ENCODE results near the gene CASZ1.

- TF ChIP-seq CBFB (IDR thresholded peaks at IDR 0.05; ENCODE audit: low read depth), result no peak
- no peak for TF ChIP-seq DPF2 (IDR thresholded peaks at IDR 0.05)
- TF ChIP-seq BHLHE40 (IDR thresholded peaks at IDR 0.05; ENCODE audit: borderline replicate concordance in 1 of 2, low read depth in 2 of 2, low read length in 1 of 2), result no peak
- TF ChIP-seq POLR2A (IDR thresholded peaks at IDR 0.05; ENCODE audit: low read depth, low read length), result no peak
- TF ChIP-seq MAX (IDR thresholded peaks at IDR 0.05; ENCODE audit: low read depth, low read length), result no peak
- TF ChIP-seq JUND (IDR thresholded peaks at IDR 0.05; ENCODE audit: low read depth, low read length), result no peak
Measured at GRCh38 chr1:10744029-10744428, 52.4 kb downstream of the CASZ1 start.
